HG03378 (cell line): ENCODE results near the gene STK38.
"Not testable (repeated sequence)": the region's sequence is repeated elsewhere in the genome, so short reads cannot be mapped to it uniquely, and the experiment has no call there.

Source experiments
- ATAC-seq: cut with Tn5 transposase; IDR thresholded peaks from one replicate; pipeline ENCODE4 v1.9.1; 2021; ENCODE audit warnings: mild to moderate bottlenecking, moderate library complexity; ENCODE audit not compliant: unreplicated experiment

Gene STK38

GRCh38 chr6:36491378-36491965 lies 55.8 kb downstream of the STK38 start:
- ATAC-seq: no peak

- no peak for ATAC-seq
Observed at GRCh38 chr6:36489426-36489825, 57.9 kb downstream of the STK38 start.

GRCh38 chr6:36488221-36488620 lies 59.1 kb downstream of the STK38 start:
- ATAC-seq: no peak

- ATAC-seq: no peak
Observed at GRCh38 chr6:36487698-36488097, 59.6 kb downstream of the STK38 start.

- no peak for ATAC-seq
Observed at GRCh38 chr6:36484736-36485135, 62.5 kb downstream of the STK38 start.

GRCh38 chr6:36483326-36483725 lies 64.0 kb downstream of the STK38 start:
- not testable (repeated sequence) for ATAC-seq

GRCh38 chr6:36479256-36479655 lies 68.0 kb downstream of the STK38 start:
- ATAC-seq: no peak

GRCh38 chr6:36478051-36478526 lies 69.2 kb downstream of the STK38 start:
- no peak for ATAC-seq

GRCh38 chr6:36469946-36470345 lies 77.3 kb downstream of the STK38 start:
- no peak for ATAC-seq

- ATAC-seq: no peak
Observed at GRCh38 chr6:36469148-36469661, 78.1 kb downstream of the STK38 start.

- no peak for ATAC-seq
Observed at GRCh38 chr6:36467625-36468024, 79.7 kb downstream of the STK38 start.

GRCh38 chr6:36464233-36464632 lies 83.0 kb downstream of the STK38 start:
- ATAC-seq: no peak

- ATAC-seq: no peak
Observed at GRCh38 chr6:36463676-36464075, 83.6 kb downstream of the STK38 start.

GRCh38 chr6:36461646-36462045 lies 85.6 kb downstream of the STK38 start:
- ATAC-seq: no peak

- no peak for ATAC-seq
Observed at GRCh38 chr6:36460916-36461315, 86.4 kb downstream of the STK38 start.

GRCh38 chr6:36459501-36459900 lies 87.8 kb downstream of the STK38 start:
- no peak for ATAC-seq

GRCh38 chr6:36455486-36456027 lies 91.7 kb downstream of the STK38 start:
- ATAC-seq: no peak

- ATAC-seq: not testable (repeated sequence)
Observed at GRCh38 chr6:36452897-36453296, 94.4 kb downstream of the STK38 start.

- not testable (repeated sequence) for ATAC-seq
Observed at GRCh38 chr6:36449173-36449572, 98.1 kb downstream of the STK38 start.

GRCh38 chr6:36445621-36446020 lies 101.7 kb downstream of the STK38 start:
- ATAC-seq: no peak

GRCh38 chr6:36444470-36444869 lies 102.8 kb downstream of the STK38 start:
- no peak for ATAC-seq
